ENCODE results near the gene WWOX.

WWOX gene

DNA sequence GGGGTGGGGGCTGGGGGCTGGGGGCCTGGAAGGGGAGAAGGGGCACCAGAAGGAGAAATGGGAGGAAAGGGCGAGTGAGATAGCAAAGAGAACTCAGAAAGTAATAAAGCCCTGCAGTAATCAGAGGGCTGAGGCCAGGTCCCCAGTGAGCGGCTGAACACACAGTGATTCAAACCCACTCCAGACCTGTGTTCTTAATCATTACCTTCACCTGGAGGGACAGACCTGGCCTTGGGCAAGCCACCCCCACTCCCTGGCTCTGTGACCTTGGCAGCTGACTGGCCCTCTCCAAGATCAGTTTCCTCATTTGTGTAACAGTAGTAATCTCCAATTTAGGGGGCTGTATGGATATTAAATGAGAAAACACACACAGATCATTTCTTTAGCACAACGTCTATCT lies 150.4 kb downstream of the WWOX start:
- H3K36me3 ChIP-seq (ENCODE audit: control insufficient read depth, insufficient read depth, low read length) = no peaks in the 10 kb centered on the region
- no peak overlapping the region for H3K4me3 ChIP-seq (replicated peaks; ENCODE audit: low read depth, low read length)
- TF ChIP-seq, protein P1, sequence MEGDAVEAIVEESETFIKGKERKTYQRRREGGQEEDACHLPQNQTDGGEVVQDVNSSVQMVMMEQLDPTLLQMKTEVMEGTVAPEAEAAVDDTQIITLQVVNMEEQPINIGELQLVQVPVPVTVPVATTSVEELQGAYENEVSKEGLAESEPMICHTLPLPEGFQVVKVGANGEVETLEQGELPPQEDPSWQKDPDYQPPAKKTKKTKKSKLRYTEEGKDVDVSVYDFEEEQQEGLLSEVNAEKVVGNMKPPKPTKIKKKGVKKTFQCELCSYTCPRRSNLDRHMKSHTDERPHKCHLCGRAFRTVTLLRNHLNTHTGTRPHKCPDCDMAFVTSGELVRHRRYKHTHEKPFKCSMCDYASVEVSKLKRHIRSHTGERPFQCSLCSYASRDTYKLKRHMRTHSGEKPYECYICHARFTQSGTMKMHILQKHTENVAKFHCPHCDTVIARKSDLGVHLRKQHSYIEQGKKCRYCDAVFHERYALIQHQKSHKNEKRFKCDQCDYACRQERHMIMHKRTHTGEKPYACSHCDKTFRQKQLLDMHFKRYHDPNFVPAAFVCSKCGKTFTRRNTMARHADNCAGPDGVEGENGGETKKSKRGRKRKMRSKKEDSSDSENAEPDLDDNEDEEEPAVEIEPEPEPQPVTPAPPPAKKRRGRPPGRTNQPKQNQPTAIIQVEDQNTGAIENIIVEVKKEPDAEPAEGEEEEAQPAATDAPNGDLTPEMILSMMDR (IDR thresholded peaks at IDR 0.05; ENCODE audit: insufficient read depth, low read length, poor library complexity, severe bottlenecking) = no peak
- DNase-seq (ENCODE audit: extremely low read depth, insufficient read length) = no peak
- H3K27me3 ChIP-seq (replicated peaks; ENCODE audit: control insufficient read depth, insufficient read depth, low read length) = no peaks in the 10 kb centered on the region

DNA sequence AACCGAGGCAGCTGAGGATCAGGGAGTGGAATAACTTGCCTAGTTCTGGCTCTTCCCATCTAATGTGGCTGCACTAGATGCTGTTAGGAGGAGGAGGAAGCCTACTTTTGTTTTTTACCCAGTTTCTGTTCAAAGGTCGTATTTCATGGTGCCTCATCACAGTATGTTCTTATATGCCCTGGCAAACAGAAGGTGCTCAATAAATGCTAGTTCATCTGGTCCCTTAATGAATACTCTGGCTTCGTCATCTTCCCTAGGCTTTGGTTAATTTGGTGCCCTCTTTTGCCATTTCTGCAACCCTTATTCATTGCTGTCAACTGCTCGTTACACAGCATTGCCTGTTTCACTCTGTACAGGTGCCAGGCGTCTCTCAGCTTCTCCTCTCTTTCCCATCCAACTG lies 151.7 kb downstream of the WWOX start:
- DNase-seq (ENCODE audit: extremely low read depth, insufficient read length) = no peak
- Histone ChIP-seq H3K36me3 (ENCODE audit: control insufficient read depth, insufficient read depth, low read length) (no peaks in the 10 kb centered on the region), H3K4me3 (replicated peaks; ENCODE audit: low read depth, low read length) (no peak overlapping the region), H3K27me3 (replicated peaks; ENCODE audit: control insufficient read depth, insufficient read depth, low read length) (no peaks in the 10 kb centered on the region)
- TF ChIP-seq, protein P1 (IDR thresholded peaks at IDR 0.05; ENCODE audit: insufficient read depth, low read length, poor library complexity, severe bottlenecking) = no peak

DNA sequence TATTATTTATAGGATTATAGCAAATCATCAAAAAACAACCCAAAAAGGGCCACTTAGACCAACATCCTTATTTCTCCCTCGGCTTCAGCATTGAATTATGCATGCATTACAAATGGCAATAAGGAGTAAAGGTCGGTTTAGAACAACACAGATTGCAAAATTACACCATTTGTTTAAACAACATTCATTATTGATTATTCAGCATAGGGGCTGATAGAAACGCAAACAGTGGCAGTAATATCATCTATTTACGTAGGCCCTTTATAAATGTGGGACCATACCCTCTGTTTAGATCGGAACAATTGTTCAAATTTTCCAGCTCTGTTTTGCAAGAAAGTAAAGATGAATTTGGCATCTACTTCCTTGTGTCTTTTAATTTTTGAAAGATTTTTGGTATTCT lies 153.3 kb downstream of the WWOX start:
- Histone ChIP-seq H3K27me3 (replicated peaks; ENCODE audit: control insufficient read depth, insufficient read depth, low read length) (no peaks in the 10 kb centered on the region), H3K36me3 (ENCODE audit: control insufficient read depth, insufficient read depth, low read length) (no peaks in the 10 kb centered on the region), H3K4me3 (replicated peaks; ENCODE audit: low read depth, low read length) (no peak overlapping the region)
- TF ChIP-seq, protein P1 (IDR thresholded peaks at IDR 0.05; ENCODE audit: insufficient read depth, low read length, poor library complexity, severe bottlenecking) = no peak
- DNase-seq (ENCODE audit: extremely low read depth, insufficient read length) = no peak

DNA sequence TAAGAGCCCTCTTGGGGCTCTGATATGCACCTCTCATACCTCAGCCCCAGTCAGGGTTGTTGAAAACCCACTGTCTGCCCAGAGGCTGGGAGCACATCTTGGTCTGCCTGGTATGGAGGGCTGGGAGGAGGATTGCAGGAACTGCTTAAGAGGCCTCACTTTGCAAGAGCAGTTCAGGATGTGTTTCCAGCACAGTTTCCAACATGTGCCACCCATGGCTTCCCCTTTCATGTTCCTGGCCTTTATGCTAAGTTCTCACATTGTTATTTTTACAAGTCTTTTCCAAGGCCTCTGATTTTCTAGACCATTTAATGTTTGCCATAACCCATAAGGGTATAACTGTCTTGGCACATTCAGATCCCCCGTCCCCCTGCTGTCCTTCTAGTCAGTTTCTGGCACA lies 155.4 kb downstream of the WWOX start:
- Histone ChIP-seq H3K36me3 (ENCODE audit: control insufficient read depth, insufficient read depth, low read length) (no peaks in the 10 kb centered on the region), H3K4me3 (replicated peaks; ENCODE audit: low read depth, low read length) (no peak overlapping the region), H3K27me3 (replicated peaks; ENCODE audit: control insufficient read depth, insufficient read depth, low read length) (no peaks in the 10 kb centered on the region)
- TF ChIP-seq, protein P1 (IDR thresholded peaks at IDR 0.05; ENCODE audit: insufficient read depth, low read length, poor library complexity, severe bottlenecking) = no peak
- no peak for DNase-seq (ENCODE audit: extremely low read depth, insufficient read length)

DNA sequence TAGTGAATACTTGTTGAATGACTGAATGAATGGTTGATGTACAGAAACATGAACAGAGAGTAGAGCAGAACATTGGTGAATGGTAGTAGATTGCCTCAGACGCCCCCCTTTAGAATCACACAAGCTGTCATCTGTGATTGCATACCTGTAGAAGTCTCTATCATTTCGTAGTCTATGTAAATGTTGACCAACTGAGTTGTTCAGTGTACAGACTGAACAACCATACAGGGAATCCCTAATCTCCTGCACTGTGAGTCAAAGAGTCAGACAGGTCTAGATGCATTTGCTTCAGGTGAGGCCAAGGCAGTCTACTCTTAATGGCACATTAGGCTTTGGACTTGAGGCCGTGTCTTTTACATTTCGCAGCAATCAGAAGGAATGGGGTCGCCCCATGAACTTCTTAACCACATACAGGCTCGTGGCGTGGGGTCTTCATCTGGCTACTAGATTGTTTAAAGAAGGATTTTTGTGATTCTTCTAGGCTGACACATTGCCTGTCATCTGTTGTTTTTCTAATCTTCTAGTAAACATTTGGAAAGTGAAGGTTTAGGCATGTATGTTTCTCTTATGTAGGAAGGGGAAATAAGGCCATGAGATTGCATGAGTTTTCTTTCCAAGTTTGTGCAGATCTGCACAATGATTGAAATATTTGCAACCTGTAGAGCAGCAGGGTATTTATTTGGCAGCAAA lies 157.4 kb downstream of the WWOX start:
- no peak for DNase-seq (ENCODE audit: extremely low read depth, insufficient read length)
- Histone ChIP-seq H3K4me3 (replicated peaks; ENCODE audit: low read depth, low read length) (no peak overlapping the region), H3K27me3 (replicated peaks; ENCODE audit: control insufficient read depth, insufficient read depth, low read length) (no peaks in the 10 kb centered on the region), H3K36me3 (ENCODE audit: control insufficient read depth, insufficient read depth, low read length) (no peaks in the 10 kb centered on the region)
- TF ChIP-seq, protein P1 (IDR thresholded peaks at IDR 0.05; ENCODE audit: insufficient read depth, low read length, poor library complexity, severe bottlenecking) = no peak

DNA sequence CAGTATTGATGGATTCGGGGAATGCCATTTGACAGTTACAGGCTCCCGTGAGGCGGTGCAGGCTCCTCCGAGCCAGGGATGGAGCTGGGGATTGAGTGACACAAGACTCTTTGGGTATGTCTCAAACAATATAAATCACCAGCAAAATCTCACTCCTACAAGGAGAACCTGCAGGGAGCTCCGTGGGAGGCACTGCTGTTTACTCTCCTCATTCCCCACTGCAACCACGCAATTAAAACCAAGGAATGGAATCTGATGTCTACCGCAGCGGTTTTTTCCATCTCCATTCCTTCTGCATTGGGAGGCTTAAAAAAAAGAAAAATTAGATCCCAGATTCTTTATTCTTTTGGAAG lies 157.9 kb downstream of the WWOX start:
- H3K27me3 ChIP-seq (replicated peaks; ENCODE audit: control insufficient read depth, insufficient read depth, low read length) = no peaks in the 10 kb centered on the region
- DNase-seq (ENCODE audit: extremely low read depth, insufficient read length) = no peak
- no peaks in the 10 kb centered on the region for H3K36me3 ChIP-seq (ENCODE audit: control insufficient read depth, insufficient read depth, low read length)
- TF ChIP-seq, protein P1 (IDR thresholded peaks at IDR 0.05; ENCODE audit: insufficient read depth, low read length, poor library complexity, severe bottlenecking) = no peak
- no peak overlapping the region for H3K4me3 ChIP-seq (replicated peaks; ENCODE audit: low read depth, low read length)
